Daoy (cell line): ENCODE measurements around the gene LIPI. TPM values are rescaled to one million over a fixed set of nuclear protein-coding genes. Genes with fewer than 3 reads are reported as not detected.
"Not testable (repeated sequence)": the region's sequence is repeated elsewhere in the genome, so short reads cannot be mapped to it uniquely, and the experiment has no call there.

Experiments
- DNase-seq: peaks from one replicate; pipeline ENCODE4 v3.0.0-alpha.2; 2015; ENCODE audit warnings: low read depth
- total RNA-seq: library from RNA; depleted of rRNA; stranded (reverse); fragments of >200 nt; shearing (Covaris generic); gene quantifications from 2 replicates; pipeline ENCODE4 v1.2.3, GENCODE V29; 2014; rRNA removed

The LIPI gene
- not detected in 2 replicates for total RNA-seq

GRCh38 chr21:14210738-14211137 is at the start of gene LIPI:
Gene LIPI (minus strand): TSS chr21:14210955. CDS start chr21:14210845, 110 bp downstream.
- no peak for DNase-seq

DNA sequence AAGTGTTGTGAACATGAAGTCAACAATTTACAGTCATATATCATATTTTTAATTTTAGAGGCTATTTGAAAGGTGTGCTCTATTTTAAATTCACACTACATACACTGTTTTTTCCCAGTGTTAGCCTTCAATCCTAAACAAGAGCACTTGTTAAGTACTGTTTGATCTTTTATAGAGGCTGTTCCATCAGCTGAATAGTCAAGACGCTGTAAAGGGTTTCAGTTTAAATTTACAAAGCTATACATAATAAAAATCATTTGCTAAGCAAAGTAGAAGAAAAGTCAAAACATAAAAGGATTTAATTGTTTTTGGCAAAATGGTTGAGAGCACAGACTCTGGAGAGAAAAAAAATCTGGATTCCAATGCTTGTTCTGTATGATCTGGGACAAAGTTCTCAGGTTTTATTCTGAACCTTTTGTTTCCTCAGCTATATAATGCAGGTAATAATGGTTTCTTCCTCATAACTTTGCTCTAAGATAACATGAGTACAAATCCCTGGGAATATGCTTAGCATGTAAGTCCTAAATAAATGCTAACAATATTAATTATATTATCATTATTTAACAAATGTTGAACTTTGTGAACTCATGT is 49.5 kb upstream of the LIPI start:
- no peak for DNase-seq

- DNase-seq: peak; percentile 29
Observed at GRCh38 chr21:14259747-14260146, 49.0 kb upstream of the LIPI start.

DNA sequence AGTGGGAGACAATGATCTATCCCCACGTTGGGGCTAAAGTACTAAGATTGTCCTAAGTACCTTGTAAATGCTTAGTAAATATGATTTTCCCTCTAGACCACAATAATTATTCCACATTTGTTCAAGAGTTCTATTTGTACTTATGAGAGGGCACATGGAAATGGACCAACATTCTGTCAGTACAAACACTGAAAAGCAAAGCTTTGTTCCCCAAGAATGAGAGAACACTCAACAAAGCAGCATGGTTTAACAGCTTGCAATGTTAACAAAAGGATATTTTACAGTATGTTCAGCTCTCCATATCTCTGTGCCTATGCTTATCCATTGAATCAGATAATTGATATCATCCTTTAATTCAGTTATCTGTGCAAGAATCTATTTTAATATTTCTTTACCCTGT is 40.6 kb upstream of the LIPI start:
- DNase-seq: no peak

GRCh38 chr21:14245711-14246110 is 35.0 kb upstream of the LIPI start:
- DNase-seq: no peak

DNA sequence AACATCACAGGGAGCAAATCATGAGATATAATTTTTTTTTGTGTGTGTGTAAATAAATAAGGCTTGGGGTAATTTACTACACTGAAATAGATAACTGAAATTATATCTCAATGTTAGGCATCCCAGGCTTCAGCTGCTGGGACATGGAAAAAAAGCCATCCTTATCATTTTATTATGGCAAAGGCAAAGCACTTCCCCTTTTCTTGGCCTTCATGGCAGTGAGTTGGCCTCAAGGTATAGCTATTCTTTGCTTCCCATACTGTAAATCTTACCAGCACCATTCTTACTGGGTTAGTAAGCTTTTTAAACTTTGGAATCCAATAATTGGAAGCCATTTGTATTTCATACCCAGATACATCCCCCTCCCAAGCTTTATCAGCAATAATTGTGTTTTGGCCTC is 34.2 kb upstream of the LIPI start:
- DNase-seq: no peak

GRCh38 chr21:14243874-14244273 is 33.1 kb upstream of the LIPI start:
- no peak for DNase-seq

GRCh38 chr21:14243461-14243860 is 32.7 kb upstream of the LIPI start:
- DNase-seq: no peak

DNA sequence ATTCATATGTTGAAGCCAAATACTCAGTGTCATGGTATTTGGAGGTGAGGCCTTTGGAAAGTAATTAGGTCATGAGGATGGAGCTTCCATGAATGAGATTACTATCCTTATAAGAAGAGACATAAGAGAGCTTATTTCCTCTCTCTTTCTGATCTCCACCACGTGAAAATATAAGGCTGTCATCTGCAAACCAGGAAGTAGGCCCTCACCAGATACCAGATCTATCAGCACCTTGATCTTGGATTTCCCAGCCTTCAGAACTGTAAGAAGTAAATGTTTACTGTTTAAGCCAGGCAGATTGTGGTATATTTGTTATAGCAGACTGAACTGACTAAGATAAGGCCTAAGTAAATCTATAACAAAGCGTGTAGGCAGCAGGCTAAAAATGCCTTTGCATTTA is 30.5 kb upstream of the LIPI start:
- DNase-seq: no peak

- DNase-seq: no peak
Observed at GRCh38 chr21:14239281-14239680, 28.5 kb upstream of the LIPI start.

DNA sequence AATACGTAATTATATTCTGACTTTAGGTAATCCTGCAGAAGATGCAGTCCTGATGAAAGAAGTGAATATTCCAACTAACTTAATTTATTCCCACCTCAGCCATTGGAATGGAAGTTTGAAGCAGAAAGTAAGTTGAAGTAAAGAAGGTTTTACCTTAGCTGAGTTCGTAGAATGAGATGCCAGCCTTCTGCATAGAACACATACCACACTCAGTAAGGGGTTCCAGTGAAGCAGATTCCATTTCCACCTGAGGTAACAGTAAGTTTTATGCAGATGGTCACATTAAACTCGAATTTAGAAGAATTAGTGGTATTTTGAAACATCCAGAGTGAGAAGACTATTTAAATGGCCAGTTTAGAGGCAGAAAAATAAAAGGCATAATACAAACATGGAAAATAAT is 25.4 kb upstream of the LIPI start:
- DNase-seq: no peak

- no peak for DNase-seq
Observed at GRCh38 chr21:14235101-14235500, 24.3 kb upstream of the LIPI start.

- no peak for DNase-seq
Observed at GRCh38 chr21:14229399-14229798, 18.6 kb upstream of the LIPI start.

- DNase-seq: no peak
Observed at GRCh38 chr21:14223365-14223764, 12.6 kb upstream of the LIPI start.

- DNase-seq: peak; percentile 73
Observed at GRCh38 chr21:14215971-14216641, 5.4 kb upstream of the LIPI start, which contains the start of gene RBM11. Gene RBM11 (plus strand): TSS chr21:14216157. CDS start chr21:14216187, 30 bp downstream.

DNA sequence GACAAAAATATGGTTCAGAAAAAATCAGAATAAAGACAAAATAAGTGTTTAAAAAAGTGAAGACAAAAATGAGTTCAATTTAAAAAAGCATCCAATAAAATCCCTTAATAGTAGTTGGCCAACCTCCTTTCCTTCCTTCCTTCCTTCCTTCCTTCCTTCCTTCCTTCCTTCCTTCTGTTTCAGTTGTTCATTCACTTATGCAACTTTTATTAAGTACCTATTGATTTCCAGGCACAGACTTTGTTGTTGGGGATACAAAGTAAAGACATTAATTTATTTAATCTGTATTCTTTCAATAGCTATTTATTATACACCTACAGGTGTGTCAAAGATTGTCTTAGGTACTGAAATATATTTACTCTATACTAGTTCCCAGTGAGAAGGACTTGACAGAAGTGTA is 2.4 kb upstream of the LIPI start:
- no peak for DNase-seq

- no peak for DNase-seq
Observed at GRCh38 chr21:14206222-14206621, 4.5 kb downstream of the LIPI start.

GRCh38 chr21:14166463-14167223 is 44.1 kb downstream of the LIPI start:
- DNase-seq: not testable (repeated sequence)

DNA sequence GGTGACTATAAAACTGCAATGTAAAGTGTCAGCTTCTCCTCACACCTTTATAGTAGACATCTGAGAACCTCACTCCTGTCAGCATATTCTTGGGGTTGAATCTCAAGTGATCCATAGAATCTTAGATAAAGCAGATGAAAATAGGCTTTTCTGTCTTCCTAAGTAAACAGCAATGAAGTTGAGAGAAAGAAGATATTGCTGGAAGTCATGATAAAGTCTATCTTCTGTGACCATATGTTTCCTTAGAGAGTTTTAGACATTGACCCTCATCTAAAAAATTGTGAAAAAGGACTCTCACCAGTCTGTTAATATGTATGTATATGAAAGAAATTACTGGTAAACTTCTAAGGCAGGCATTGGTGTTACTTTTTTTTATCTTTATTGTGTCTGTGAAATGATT is 66.8 kb downstream of the LIPI start:
- no peak for DNase-seq

GRCh38 chr21:14124266-14124665 is 86.5 kb downstream of the LIPI start:
- no peak for DNase-seq

- DNase-seq: no peak
Observed at GRCh38 chr21:14121719-14122118, 89.0 kb downstream of the LIPI start.

DNA sequence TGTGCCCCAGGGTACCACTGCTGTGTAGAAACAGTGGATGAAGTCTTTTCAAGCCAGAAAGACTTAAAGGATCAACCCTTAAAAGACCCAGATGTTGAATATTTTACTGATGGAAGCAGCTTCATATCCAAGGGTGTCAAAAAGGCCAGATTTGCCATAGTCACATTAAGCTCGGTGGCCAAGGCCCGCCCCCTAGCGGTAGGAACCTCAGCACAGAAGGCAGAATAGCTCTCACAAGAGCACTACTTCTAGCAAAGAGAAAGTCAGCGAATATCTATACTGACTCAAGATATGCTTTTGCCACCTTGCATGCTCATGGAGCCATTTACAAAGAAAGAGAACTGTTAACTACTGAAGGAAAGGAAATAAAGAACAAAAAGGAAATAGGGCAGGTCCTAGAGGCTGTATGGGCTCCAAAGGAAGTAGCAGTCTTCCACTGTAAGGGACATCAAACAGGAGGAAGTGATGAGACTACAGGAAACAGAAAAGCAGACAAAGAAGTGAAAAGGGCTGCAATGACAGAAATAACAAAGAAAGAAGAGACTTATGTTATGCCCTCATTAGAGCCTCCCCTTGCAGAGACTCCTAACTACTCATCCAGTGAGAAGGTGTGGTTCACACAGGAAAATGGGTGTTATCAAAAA is 90.5 kb downstream of the LIPI start:
- peak; percentile 40 for DNase-seq
